Thoracic aorta (tissue), 2 donors: Measurements from ENCODE around the gene MOK. TPM values are rescaled to one million over a fixed set of nuclear protein-coding genes. Genes with fewer than 3 reads are reported as not detected.

Source experiments
- ATAC-seq: fragments of 150-250 bp; one replicate; pipeline ENCODE4 v1.8.0; 2017; ENCODE audit warnings: low read depth; ENCODE audit not compliant: insufficient number of reproducible peaks, low FRiP score
- DNase-seq: peaks from one replicate; pipeline ENCODE4 v3.0.0-alpha.2; 2020; ENCODE audit warnings: low spot score
- H3K27ac ChIP-seq, 2 donors: fragments of 200-600 bp; sonication (generic); 1 replicate in 1 of 2; 2 replicates in 1 of 2; pipeline ENCODE4 v1.5.1; 2016; ENCODE audit warnings: mild to moderate bottlenecking in 2 of 2, moderate library complexity in 2 of 2
- H3K27me3 ChIP-seq: fragments of 200-600 bp; sonication (generic); replicated peaks from 2 replicates; pipeline ENCODE4 v1.6.0; 2016; ENCODE audit warnings: mild to moderate bottlenecking; ENCODE audit not compliant: insufficient read depth
- H3K36me3 ChIP-seq: fragments of 200-600 bp; sonication (generic); one replicate; pipeline ENCODE4 v1.5.1; 2016
- H3K4me1 ChIP-seq, 2 donors: fragments of 200-600 bp; sonication (generic); 1 replicate in 1 of 2; 2 replicates in 1 of 2; pipeline versions ENCODE4 v1.5.1 to v1.6.0; 2016; ENCODE audit warnings: low read depth in 2 of 2, mild to moderate bottlenecking in 1 of 2; ENCODE audit not compliant: control insufficient read depth in 1 of 2
- H3K4me3 ChIP-seq: fragments of 200-600 bp; sonication (generic); 2 replicates; pipeline ENCODE4 v1.5.1; 2016; ENCODE audit warnings: mild to moderate bottlenecking
- H3K9me3 ChIP-seq: fragments of 200-600 bp; sonication (generic); 2 replicates; pipeline ENCODE4 v1.5.1; 2016
- total RNA-seq, 2 donors: library from RNA; depleted of rRNA; stranded (reverse); fragments of >200 nt; gene quantifications; one replicate each; pipeline versions ENCODE4 v1.1.0 to v1.2.3, GENCODE V29; 2016
- TF ChIP-seq, protein P1 (sequence below): fragments of 200-600 bp; sonication (generic); IDR thresholded peaks from one replicate; pipeline ENCODE4 v1.5.1; 2019; ENCODE audit warnings: antibody characterized with exemption

MOK gene
- total RNA-seq, 2 donors from 2014 or later = 15.0 to 41.0 TPM

DNA sequence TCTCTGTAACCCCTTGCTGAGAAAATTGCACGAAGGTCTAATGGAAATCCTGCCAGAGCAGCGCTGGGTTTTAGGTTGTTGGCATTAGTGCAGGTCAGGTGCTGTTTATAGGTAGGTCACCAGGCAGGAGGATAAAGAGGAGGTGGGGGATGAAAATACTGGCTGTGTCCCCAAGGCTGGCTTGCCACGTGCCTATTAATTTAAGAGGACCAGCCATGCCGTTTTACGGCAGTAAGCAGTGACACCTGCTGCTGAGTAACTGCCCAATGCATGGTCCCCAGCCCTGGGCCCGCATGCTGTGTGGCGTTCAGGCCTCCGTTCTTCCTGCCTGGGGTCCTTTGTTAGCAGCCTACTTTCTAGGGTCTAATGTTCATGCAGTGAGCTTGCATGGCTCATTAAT, 98.0 kb downstream of the MOK start:
- no peak for ATAC-seq

DNA sequence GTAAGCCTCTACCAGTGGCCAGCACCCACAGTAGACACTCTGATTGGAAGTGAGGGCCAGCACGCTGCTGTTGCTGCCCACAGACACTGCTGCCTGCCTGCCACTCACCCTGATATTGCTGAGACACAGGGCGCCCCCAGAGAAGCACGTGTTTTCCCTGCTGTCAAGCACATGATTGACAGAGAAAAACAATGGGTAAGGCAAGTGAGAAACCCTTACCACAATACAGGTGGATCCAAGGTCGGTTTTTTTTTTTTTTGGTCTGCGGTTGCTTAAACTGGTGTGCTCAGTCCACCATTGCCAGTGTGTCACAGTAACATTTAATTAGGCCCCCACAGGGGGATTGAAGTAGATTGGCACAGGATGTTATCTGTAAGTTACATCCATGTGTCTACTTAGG, 99.4 kb downstream of the MOK start:
- DNase-seq (no peak), ATAC-seq (no peak)
- H3K9me3 ChIP-seq = no peaks in the 10 kb centered on the region
- no peak overlapping the region for H3K27ac ChIP-seq
- no peaks in the 10 kb centered on the region for H3K27me3 ChIP-seq
- peaks cover 34% of the 10 kb centered on the region for H3K36me3 ChIP-seq
- H3K4me3 ChIP-seq = no peak overlapping the region
- no peaks in the 10 kb centered on the region for H3K4me1 ChIP-seq
- TF ChIP-seq, protein P1, sequence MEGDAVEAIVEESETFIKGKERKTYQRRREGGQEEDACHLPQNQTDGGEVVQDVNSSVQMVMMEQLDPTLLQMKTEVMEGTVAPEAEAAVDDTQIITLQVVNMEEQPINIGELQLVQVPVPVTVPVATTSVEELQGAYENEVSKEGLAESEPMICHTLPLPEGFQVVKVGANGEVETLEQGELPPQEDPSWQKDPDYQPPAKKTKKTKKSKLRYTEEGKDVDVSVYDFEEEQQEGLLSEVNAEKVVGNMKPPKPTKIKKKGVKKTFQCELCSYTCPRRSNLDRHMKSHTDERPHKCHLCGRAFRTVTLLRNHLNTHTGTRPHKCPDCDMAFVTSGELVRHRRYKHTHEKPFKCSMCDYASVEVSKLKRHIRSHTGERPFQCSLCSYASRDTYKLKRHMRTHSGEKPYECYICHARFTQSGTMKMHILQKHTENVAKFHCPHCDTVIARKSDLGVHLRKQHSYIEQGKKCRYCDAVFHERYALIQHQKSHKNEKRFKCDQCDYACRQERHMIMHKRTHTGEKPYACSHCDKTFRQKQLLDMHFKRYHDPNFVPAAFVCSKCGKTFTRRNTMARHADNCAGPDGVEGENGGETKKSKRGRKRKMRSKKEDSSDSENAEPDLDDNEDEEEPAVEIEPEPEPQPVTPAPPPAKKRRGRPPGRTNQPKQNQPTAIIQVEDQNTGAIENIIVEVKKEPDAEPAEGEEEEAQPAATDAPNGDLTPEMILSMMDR = no peak

More for the DNA sequence above, 98.0 kb downstream of the MOK start:
- no peak for DNase-seq
- no peaks in the 10 kb centered on the region for H3K4me1 ChIP-seq
- H3K27ac ChIP-seq = no peak overlapping the region
- no peaks in the 10 kb centered on the region for H3K27me3 ChIP-seq
- H3K36me3 ChIP-seq = peaks cover 34% of the 10 kb centered on the region
- TF ChIP-seq, protein P1 = no peak
- H3K9me3 ChIP-seq = no peaks in the 10 kb centered on the region
- no peak overlapping the region for H3K4me3 ChIP-seq

DNA sequence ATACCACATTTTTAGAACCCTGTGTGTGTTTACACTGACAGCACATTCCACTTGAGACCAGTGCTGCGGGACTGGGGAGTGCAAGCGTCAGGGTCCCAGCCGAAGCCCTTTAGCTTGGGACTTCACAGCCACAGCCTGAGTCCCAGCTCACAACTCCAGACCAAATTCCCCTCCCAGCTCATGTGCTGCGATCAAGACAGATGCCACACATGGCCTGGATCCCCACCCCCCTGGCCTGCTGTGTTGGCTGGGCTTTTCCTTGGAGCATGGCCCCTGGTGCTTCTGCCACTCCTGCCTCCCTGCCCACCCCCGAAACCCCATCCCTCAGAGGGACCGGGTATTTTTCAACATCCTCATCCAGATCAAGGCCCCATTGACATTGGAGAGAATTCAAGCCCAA, 101.6 kb downstream of the MOK start:
- DNase-seq = no peak
- H3K4me3 ChIP-seq = no peak overlapping the region
- TF ChIP-seq, protein P1 = no peak
- no peaks in the 10 kb centered on the region for H3K27me3 ChIP-seq
- no peak overlapping the region for H3K27ac ChIP-seq
- ATAC-seq = no peak
- H3K9me3 ChIP-seq = no peaks in the 10 kb centered on the region
- H3K4me1 ChIP-seq = no peaks in the 10 kb centered on the region
- peaks cover 22% of the 10 kb centered on the region for H3K36me3 ChIP-seq

DNA sequence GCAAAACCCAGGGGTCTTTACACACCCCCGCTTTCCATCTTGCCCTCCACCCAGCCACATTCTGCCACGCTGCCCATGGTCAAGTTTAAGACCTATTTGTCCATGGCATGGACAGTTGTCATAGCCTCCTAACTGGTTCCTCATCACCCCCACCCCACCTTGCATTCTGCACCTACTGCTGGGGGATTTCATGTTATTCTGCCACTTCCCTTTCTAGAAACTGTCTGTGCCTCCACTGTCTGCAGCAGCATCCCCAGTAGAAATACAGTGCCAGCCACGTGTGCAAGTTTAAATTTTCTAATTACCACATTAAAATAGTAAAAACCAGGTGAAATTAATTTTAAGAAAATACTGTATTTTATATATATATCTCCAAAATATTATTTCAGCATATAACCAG, 102.0 kb downstream of the MOK start:
- Histone ChIP-seq H3K4me1 (no peaks in the 10 kb centered on the region), H3K4me3 (no peak overlapping the region), H3K27ac (no peak overlapping the region), H3K27me3 (no peaks in the 10 kb centered on the region), H3K9me3 (no peaks in the 10 kb centered on the region), H3K36me3 (peaks cover 20% of the 10 kb centered on the region)
- TF ChIP-seq, protein P1 = no peak
- ATAC-seq = no peak
- DNase-seq = no peak

DNA sequence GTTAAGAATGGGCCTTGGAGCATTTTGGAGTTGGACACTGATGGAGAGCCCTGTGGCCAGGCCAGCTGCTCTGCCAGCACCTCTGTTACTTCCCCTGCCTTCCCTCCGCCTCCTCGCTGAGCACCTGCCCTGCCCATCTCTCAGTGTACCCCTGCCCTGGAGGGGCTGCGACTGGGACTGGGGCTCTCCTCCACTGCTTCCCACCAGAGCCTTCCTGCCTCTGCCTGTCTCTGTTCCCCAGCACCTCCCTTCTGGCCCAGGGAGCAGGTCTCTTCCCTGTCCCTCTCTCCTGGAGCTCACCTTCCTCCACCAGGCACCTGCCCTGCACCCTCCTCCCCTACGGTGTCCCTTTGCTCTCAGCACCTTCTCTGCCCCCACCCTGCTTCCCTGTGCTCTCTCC, 103.2 kb downstream of the MOK start:
- Histone ChIP-seq H3K27me3 (no peaks in the 10 kb centered on the region), H3K9me3 (no peaks in the 10 kb centered on the region), H3K4me3 (no peak overlapping the region), H3K27ac (no peak overlapping the region), H3K36me3 (peaks cover 18% of the 10 kb centered on the region), H3K4me1 (no peaks in the 10 kb centered on the region)
- TF ChIP-seq, protein P1 = no peak
- ATAC-seq = no peak
- no peak for DNase-seq
